ENCODE data around the gene VWA8. TPM values are rescaled to one million over a fixed set of nuclear protein-coding genes. Genes with fewer than 3 reads are reported as not detected.
"Not testable (repeated sequence)": the region's sequence is repeated elsewhere in the genome, so short reads cannot be mapped to it uniquely, and the experiment has no call there.

Gene VWA8
- total and polyA plus RNA-seq, 12 donors, result 7.5 to 71.6 (median 54.3) TPM

DNA sequence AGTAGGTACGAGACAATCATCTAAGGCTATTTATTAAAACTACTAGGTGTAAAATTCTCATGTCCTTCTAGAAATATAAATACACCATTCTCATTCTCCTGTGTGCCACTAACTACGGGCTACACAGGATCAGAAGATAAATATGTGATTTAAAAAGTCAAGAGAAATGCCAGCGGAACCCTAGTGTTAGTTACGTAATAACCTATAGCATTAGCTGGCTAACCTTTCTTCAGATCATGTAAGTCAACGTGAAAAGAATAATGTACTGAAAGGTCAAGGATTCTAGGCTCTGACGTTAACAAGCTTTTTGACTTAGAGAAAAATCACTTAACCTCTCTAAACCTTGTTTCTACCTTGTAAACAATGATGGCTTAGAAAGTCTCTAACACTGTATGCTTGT, 381.7 kb downstream of the VWA8 start:
- intact Hi-C loops (cut with DNase I), result no loop called here
- Histone ChIP-seq H3K4me3 (no peak overlapping the region), H3K9me3 (no peaks in the 10 kb centered on the region), H3K4me1 (peaks cover 0 to 28% (median 5%) of the 10 kb centered on the region in 9 donors), H3K27ac (no peak overlapping the region), H3K36me3 (peaks cover 0 to 33% (median 0%) of the 10 kb centered on the region in 9 donors), H3K27me3 (no peaks in the 10 kb centered on the region)
- ATAC-seq (no peak), DNase-seq (no peak)
- 96 to 98% methylated on average over 6 of the region's 6 CpGs for WGBS, 2 donors
- TF ChIP-seq CTCF (IDR thresholded peaks at IDR 0.05), result no peak

DNA sequence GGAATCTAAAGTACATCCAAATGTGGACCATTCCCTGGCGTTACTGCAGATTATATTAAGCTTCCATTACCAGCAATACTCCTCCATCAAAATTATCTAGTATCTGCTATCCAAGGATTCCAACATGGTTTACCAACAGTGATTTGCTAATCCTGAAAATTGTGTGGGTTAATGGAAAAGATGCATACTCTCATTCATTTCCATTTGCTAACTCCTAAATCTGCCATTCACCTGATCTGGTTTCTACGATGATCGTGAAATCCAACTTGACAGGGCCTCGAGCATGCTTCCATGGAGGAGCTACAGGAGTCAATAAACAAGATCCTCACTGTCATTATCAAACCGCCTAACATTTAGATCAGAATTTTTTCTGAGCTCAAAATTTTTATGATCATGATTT, 382.5 kb downstream of the VWA8 start:
- Histone ChIP-seq H3K4me3 (no peak overlapping the region), H3K36me3 (peaks cover 0 to 31% (median 0%) of the 10 kb centered on the region in 9 donors), H3K4me1 (peaks cover 0 to 28% (median 5%) of the 10 kb centered on the region in 9 donors), H3K9me3 (no peaks in the 10 kb centered on the region), H3K27me3 (no peaks in the 10 kb centered on the region), H3K27ac (no peak overlapping the region)
- DNase-seq, result no peak
- ATAC-seq, result no peak
- WGBS, 2 donors, result 88 to 97% methylated on average over 5 of the region's 5 CpGs
- no peak for TF ChIP-seq CTCF (IDR thresholded peaks at IDR 0.05)
- intact Hi-C loops (cut with DNase I), result no loop called here

- intact Hi-C loops (cut with DNase I), result no loop called here
- Histone ChIP-seq H3K27me3 (no peaks in the 10 kb centered on the region), H3K36me3 (peaks cover 0 to 26% (median 0%) of the 10 kb centered on the region in 9 donors), H3K4me1 (peaks cover 0 to 28% (median 5%) of the 10 kb centered on the region in 9 donors), H3K27ac (peak overlapping the region in 7 of 10 donors; percentile 5 to 56 (median 35)), H3K4me3 (peak overlapping the region in 2 of 10 donors; percentile 8 to 16), H3K9me3 (no peaks in the 10 kb centered on the region)
- TF ChIP-seq CTCF (IDR thresholded peaks at IDR 0.05), result no peak
- WGBS, 2 donors, result 18 to 20% methylated on average over 4 of the region's 4 CpGs
- DNase-seq (peak in 1 of 2 donors; percentile 38), ATAC-seq (peak; percentile 69 to 98 (median 88))
These were observed 383.5 kb downstream of the VWA8 start for GRCh38 chr13:41577436-41577835.

DNA sequence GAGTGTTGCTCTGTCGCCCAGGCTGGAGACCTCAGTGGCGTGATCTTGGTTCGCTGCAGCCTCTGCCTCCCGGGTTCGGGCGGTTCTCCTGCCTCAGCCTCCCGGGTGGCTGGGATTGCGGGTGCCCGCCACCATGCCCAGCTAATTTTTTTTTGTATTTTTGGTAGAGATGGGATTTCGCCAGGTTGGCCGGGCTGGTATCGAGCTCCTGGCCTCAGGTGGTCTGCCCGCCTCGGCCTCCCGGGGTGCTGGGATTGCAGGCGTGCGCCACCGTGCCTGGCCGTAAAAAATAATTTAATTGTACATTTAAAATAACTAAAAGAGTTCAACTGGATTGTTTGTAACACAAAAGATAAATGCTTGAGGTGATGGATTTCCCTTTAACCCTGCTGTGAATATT, 387.3 kb downstream of the VWA8 start:
- ATAC-seq; intact Hi-C loops (cut with DNase I): not testable (repeated sequence)
- WGBS, 2 donors, result 98% methylated on average over 19 of the region's 19 CpGs

DNA sequence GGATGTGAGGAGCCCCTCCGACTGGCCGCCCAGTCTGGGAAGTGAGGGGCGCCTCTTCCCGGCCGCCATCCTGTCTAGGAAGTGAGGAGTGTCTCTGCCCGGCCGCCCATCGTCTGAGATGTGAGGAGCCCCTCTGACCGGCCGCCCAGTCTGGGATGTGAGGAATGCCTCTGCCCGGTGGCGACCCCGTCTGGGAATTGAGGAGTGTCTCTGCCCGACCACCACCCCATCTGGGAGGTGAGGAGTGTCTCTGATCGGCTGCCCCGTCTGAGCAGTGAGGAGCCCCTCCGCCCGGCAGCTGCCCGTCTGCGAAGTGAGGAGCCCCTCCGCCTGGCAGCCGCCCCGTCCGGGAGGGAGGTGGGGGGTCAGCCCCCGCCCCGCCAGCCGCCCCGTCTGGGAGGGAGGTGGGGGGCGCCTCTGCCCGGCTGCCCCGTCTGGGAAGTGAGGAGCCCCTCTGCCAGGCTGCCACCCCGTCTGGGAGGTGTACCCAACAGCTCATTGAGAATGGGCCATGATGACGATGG, 389.0 kb downstream of the VWA8 start:
- H3K9me3 ChIP-seq; DNase-seq; H3K27me3 ChIP-seq; H3K27ac ChIP-seq; intact Hi-C loops (cut with DNase I); H3K4me3 ChIP-seq; ATAC-seq: not testable (repeated sequence)
- Histone ChIP-seq H3K36me3 (peaks cover 0 to 44% (median 0%) of the 10 kb centered on the region in 9 donors), H3K4me1 (peaks cover 0 to 21% (median 8%) of the 10 kb centered on the region in 9 donors)
- WGBS, 2 donors, result 96 to 99% methylated on average over 33 of the region's 33 CpGs

More for the DNA sequence above, 387.3 kb downstream of the VWA8 start:
- DNase-seq, H3K9me3 ChIP-seq, H3K27ac ChIP-seq, H3K27me3 ChIP-seq, H3K4me3 ChIP-seq: not testable (repeated sequence)
- Histone ChIP-seq H3K36me3 (peaks cover 0 to 29% (median 0%) of the 10 kb centered on the region in 9 donors), H3K4me1 (peaks cover 0 to 26% (median 14%) of the 10 kb centered on the region in 9 donors)

Measured in heart right ventricle (tissue), 16 donors.